Panc1 (cell line): ENCODE measurements around the gene LRMDA. TPM values are rescaled to one million over a fixed set of nuclear protein-coding genes. Genes with fewer than 3 reads are reported as not detected.

ENCODE experiments used
- ATAC-seq: fragments of 200-7000 bp; cut with Tn5 transposase; 2 replicates; pipeline ENCODE4 v1.9.1; 2020; ENCODE audit warnings: mild to moderate bottlenecking, moderate library complexity
- BruUV-seq: library from RNA; stranded (reverse); fragments of 400-500 nt; replicated peaks from 2 replicates; lab custom pipeline; 2021; lab: Mats Ljungman, UMichigan
- CTCF ChIA-PET: fragments of 300-600 bp; sonication (Branson Sonifier 250); formaldehyde crosslinking; loops from one replicate; lab custom pipeline; 2022; ENCODE audit warnings: antibody characterized with exemption; lab: Charles Lee
- POLR2A ChIA-PET: fragments of 300-600 bp; sonication (Branson Sonifier 250); formaldehyde crosslinking; loops from one replicate; lab custom pipeline; 2022; ENCODE audit warnings: antibody characterized with exemption; lab: Charles Lee
- DNase-seq: peaks from one replicate; pipeline ENCODE4 v3.0.0-alpha.2; 2010; ENCODE audit warnings: low read depth, low spot score
- H3K27ac ChIP-seq: 2 replicates; pipeline ENCODE4 v1.5.1; 2011; ENCODE audit warnings: mild to moderate bottlenecking, low read length, inconsistent platforms
- H3K27me3 ChIP-seq: fragments of 200-500 bp; sonication (Bioruptor generic); 2 replicates; pipeline ENCODE4 v1.6.0; 2014; ENCODE audit warnings: low read length, inconsistent platforms; ENCODE audit not compliant: control insufficient read depth, insufficient read depth
- H3K36me3 ChIP-seq: fragments of 200-500 bp; sonication (Bioruptor generic); 2 replicates; pipeline ENCODE4 v1.5.1; 2014; ENCODE audit warnings: inconsistent platforms, mild to moderate bottlenecking, low read length, moderate library complexity; ENCODE audit not compliant: control insufficient read depth, insufficient read depth
- H3K4me1 ChIP-seq: 2 replicates; pipeline ENCODE4 v1.5.1; 2011; ENCODE audit warnings: inconsistent platforms, mild to moderate bottlenecking, low read length, moderate library complexity; ENCODE audit not compliant: control insufficient read depth, insufficient read depth
- H3K4me3 ChIP-seq, 2 experiments: 2 replicates each; pipeline ENCODE4 v1.5.1; 2011 to 2012; ENCODE audit warnings: low read depth in 2 of 2, low read length in 2 of 2, mild to moderate bottlenecking in 2 of 2, inconsistent platforms in 1 of 2, moderate library complexity in 1 of 2
- H3K9me3 ChIP-seq: fragments of 200-500 bp; sonication (Bioruptor generic); 2 replicates; pipeline ENCODE4 v1.5.1; 2014; ENCODE audit warnings: low read depth, mild to moderate bottlenecking, inconsistent platforms, low read length, moderate library complexity; ENCODE audit not compliant: control insufficient read depth, insufficient read depth
- POLR2AphosphoS5 ChIP-seq: IDR thresholded peaks from 2 replicates; pipeline ENCODE4 v1.6.1; 2012; ENCODE audit warnings: mild to moderate bottlenecking, low read depth, low read length, moderate library complexity
- SIN3A ChIP-seq: IDR thresholded peaks from 2 replicates; pipeline ENCODE4 v1.6.1; 2012; ENCODE audit warnings: low read depth, mild to moderate bottlenecking, low read length, moderate library complexity, borderline replicate concordance; ENCODE audit not compliant: insufficient read depth
- TCF7L2 ChIP-seq: IDR thresholded peaks from 2 replicates; pipeline ENCODE4 v1.6.1; 2011; ENCODE audit warnings: mild to moderate bottlenecking, low read depth, low read length, inconsistent platforms
- in situ Hi-C: cut with HindIII; loops from 2 replicates; pipeline ENCODE4 v1.10.0; 2016; ENCODE audit warnings: low sequenced_read_pairs, low pct_unique_long_range_greater_than_20kb
- intact Hi-C: fragments of 100-400 bp; cut with micrococcal nuclease; formaldehyde crosslinking; loops from one replicate; pipeline ENCODE4 v1.10.0; 2022; ENCODE audit not compliant: unreplicated experiment
- total RNA-seq: library from RNA; stranded (reverse); gene quantifications from one replicate; pipeline ENCODE4 v1.2.1, GENCODE V29; 2021; ENCODE audit not compliant: unreplicated experiment
- TF ChIP-seq, protein P1 (sequence below): fragments of 450-650 bp; IDR thresholded peaks from 2 replicates; pipeline ENCODE4 v1.5.1; 2017; ENCODE audit warnings: mild to moderate bottlenecking
- TF ChIP-seq, protein P2 (sequence below), 2 experiments: IDR thresholded peaks; 2 replicates each; pipeline ENCODE4 v1.6.1; 2011 to 2012; ENCODE audit warnings: low read depth in 2 of 2, control low read depth in 1 of 2, low read length in 1 of 2, mild to moderate bottlenecking in 1 of 2, moderate library complexity in 1 of 2; ENCODE audit not compliant: insufficient read depth in 1 of 2

LRMDA gene
- total RNA-seq, 1 experiment from 2014 or later: 1.2 TPM

DNA sequence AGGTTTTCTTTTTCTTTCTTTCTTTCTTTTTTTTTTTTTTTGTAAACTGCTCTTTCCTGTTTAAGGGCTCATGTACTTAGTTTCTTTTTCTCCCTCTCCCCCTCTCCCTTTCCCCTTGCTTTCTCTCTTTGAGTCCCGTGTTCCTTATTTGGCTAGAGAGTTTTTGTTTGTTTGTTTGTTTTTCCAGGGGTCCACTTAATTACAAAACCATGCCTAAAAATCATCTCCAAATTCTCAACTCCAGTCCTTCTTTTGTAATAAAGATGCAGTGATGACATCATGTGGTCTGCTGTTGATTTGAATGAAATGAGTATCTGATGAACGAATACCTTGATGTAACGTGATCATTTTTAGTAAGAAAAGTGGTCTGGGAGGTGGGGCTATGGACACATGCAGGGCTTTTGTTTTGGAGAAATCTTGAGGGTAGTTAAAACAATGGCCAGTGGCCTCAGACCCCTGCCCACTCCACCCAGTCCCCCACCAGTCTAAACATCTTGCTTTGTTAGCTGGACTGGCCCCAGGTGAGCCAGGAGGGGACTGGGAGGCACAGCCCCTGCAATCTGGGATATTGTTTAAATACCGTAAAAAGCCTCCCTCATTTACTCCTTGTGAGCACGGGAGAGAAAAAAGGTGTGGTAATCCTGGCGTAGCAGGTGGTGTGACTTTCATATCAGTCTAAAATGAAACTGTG, 165.7 kb downstream of the LRMDA start:
- no TSS peak for BruUV-seq
- TF ChIP-seq, protein P1, sequence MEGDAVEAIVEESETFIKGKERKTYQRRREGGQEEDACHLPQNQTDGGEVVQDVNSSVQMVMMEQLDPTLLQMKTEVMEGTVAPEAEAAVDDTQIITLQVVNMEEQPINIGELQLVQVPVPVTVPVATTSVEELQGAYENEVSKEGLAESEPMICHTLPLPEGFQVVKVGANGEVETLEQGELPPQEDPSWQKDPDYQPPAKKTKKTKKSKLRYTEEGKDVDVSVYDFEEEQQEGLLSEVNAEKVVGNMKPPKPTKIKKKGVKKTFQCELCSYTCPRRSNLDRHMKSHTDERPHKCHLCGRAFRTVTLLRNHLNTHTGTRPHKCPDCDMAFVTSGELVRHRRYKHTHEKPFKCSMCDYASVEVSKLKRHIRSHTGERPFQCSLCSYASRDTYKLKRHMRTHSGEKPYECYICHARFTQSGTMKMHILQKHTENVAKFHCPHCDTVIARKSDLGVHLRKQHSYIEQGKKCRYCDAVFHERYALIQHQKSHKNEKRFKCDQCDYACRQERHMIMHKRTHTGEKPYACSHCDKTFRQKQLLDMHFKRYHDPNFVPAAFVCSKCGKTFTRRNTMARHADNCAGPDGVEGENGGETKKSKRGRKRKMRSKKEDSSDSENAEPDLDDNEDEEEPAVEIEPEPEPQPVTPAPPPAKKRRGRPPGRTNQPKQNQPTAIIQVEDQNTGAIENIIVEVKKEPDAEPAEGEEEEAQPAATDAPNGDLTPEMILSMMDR: no peak
- no peak for TF ChIP-seq SIN3A
- TF ChIP-seq POLR2AphosphoS5: no peak
- TF ChIP-seq, protein P2, sequence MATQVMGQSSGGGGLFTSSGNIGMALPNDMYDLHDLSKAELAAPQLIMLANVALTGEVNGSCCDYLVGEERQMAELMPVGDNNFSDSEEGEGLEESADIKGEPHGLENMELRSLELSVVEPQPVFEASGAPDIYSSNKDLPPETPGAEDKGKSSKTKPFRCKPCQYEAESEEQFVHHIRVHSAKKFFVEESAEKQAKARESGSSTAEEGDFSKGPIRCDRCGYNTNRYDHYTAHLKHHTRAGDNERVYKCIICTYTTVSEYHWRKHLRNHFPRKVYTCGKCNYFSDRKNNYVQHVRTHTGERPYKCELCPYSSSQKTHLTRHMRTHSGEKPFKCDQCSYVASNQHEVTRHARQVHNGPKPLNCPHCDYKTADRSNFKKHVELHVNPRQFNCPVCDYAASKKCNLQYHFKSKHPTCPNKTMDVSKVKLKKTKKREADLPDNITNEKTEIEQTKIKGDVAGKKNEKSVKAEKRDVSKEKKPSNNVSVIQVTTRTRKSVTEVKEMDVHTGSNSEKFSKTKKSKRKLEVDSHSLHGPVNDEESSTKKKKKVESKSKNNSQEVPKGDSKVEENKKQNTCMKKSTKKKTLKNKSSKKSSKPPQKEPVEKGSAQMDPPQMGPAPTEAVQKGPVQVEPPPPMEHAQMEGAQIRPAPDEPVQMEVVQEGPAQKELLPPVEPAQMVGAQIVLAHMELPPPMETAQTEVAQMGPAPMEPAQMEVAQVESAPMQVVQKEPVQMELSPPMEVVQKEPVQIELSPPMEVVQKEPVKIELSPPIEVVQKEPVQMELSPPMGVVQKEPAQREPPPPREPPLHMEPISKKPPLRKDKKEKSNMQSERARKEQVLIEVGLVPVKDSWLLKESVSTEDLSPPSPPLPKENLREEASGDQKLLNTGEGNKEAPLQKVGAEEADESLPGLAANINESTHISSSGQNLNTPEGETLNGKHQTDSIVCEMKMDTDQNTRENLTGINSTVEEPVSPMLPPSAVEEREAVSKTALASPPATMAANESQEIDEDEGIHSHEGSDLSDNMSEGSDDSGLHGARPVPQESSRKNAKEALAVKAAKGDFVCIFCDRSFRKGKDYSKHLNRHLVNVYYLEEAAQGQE (IDR thresholded peaks at IDR 0.05; ENCODE audit: insufficient read depth in 1 of 2, low read depth in 2 of 2, low read length in 1 of 2): no peak
- no peak for TF ChIP-seq TCF7L2
- in situ Hi-C loops: no loop called here

GRCh38 chr10:75597773-75598440, 166.5 kb downstream of the LRMDA start:
- no TSS peak for BruUV-seq
- in situ Hi-C loops (no loop called here), intact Hi-C loops (no loop called here)
- no peak overlapping the region for H3K4me3 ChIP-seq
- no peak for DNase-seq
- H3K27me3 ChIP-seq: peaks cover 9% of the 10 kb centered on the region
- TF ChIP-seq POLR2AphosphoS5: no peak
- H3K9me3 ChIP-seq: no peaks in the 10 kb centered on the region
- no peak overlapping the region for H3K27ac ChIP-seq
- ChIA-PET CTCF (no interaction called here), POLR2A (no interaction called here)
- H3K36me3 ChIP-seq: no peaks in the 10 kb centered on the region
- no peak for ATAC-seq
- H3K4me1 ChIP-seq: no peaks in the 10 kb centered on the region

More for the DNA sequence above, 165.7 kb downstream of the LRMDA start:
- H3K4me3 ChIP-seq: no peak overlapping the region
- H3K27ac ChIP-seq: no peak overlapping the region
- intact Hi-C loops: no loop called here
- DNase-seq (no peak), ATAC-seq (no peak)
- no peaks in the 10 kb centered on the region for H3K9me3 ChIP-seq
- ChIA-PET POLR2A (no interaction called here), CTCF (no interaction called here)
- no peaks in the 10 kb centered on the region for H3K4me1 ChIP-seq
- peaks cover 6% of the 10 kb centered on the region for H3K27me3 ChIP-seq
- no peaks in the 10 kb centered on the region for H3K36me3 ChIP-seq

GRCh38 chr10:75598998-75599397, 167.6 kb downstream of the LRMDA start:
- no peaks in the 10 kb centered on the region for H3K4me1 ChIP-seq
- no peak for DNase-seq
- no TSS peak for BruUV-seq
- peaks cover 11% of the 10 kb centered on the region for H3K27me3 ChIP-seq
- ChIA-PET POLR2A (no interaction called here), CTCF (no interaction called here)
- in situ Hi-C loops (no loop called here), intact Hi-C loops (no loop called here)
- TF ChIP-seq TCF7L2 (no peak), SIN3A (no peak), POLR2AphosphoS5 (no peak)
- TF ChIP-seq, protein P2 (IDR thresholded peaks at IDR 0.05; ENCODE audit: insufficient read depth in 1 of 2, low read depth in 2 of 2, low read length in 1 of 2): no peak
- TF ChIP-seq, protein P1: no peak
- no peak overlapping the region for H3K27ac ChIP-seq
- no peaks in the 10 kb centered on the region for H3K36me3 ChIP-seq
- no peak overlapping the region for H3K4me3 ChIP-seq
- H3K9me3 ChIP-seq: no peaks in the 10 kb centered on the region
- no peak for ATAC-seq
